GM13977 (cell line): ENCODE results near the gene MRPL28.

Source experiments
- DNase-seq: peaks from one replicate; pipeline ENCODE4 v3.0.0; 2012; ENCODE audit warnings: low spot score
- in situ Hi-C: fragments of 300-500 bp; cut with MboI; formaldehyde crosslinking; loops from one replicate; pipeline ENCODE4 v1.12.0; 2022; ENCODE audit warnings: low sequenced_read_pairs, low pct_unique_long_range_greater_than_20kb, mixed read lengths, inconsistent platforms; ENCODE audit not compliant: unreplicated experiment
- TF ChIP-seq, protein P1 (sequence below): IDR thresholded peaks from 2 replicates; pipeline ENCODE4 v1.5.1; 2012; ENCODE audit warnings: mild to moderate bottlenecking, control low read depth; ENCODE audit not compliant: insufficient read depth; ENCODE audit errors: extremely low read depth, missing control alignments

MRPL28 gene

GRCh38 chr16:359067-359763 is 11.1 kb downstream of the MRPL28 start:
- in situ Hi-C loops, result no loop called here
- no peak for DNase-seq
- TF ChIP-seq, protein P1, sequence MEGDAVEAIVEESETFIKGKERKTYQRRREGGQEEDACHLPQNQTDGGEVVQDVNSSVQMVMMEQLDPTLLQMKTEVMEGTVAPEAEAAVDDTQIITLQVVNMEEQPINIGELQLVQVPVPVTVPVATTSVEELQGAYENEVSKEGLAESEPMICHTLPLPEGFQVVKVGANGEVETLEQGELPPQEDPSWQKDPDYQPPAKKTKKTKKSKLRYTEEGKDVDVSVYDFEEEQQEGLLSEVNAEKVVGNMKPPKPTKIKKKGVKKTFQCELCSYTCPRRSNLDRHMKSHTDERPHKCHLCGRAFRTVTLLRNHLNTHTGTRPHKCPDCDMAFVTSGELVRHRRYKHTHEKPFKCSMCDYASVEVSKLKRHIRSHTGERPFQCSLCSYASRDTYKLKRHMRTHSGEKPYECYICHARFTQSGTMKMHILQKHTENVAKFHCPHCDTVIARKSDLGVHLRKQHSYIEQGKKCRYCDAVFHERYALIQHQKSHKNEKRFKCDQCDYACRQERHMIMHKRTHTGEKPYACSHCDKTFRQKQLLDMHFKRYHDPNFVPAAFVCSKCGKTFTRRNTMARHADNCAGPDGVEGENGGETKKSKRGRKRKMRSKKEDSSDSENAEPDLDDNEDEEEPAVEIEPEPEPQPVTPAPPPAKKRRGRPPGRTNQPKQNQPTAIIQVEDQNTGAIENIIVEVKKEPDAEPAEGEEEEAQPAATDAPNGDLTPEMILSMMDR, result no peak

DNA sequence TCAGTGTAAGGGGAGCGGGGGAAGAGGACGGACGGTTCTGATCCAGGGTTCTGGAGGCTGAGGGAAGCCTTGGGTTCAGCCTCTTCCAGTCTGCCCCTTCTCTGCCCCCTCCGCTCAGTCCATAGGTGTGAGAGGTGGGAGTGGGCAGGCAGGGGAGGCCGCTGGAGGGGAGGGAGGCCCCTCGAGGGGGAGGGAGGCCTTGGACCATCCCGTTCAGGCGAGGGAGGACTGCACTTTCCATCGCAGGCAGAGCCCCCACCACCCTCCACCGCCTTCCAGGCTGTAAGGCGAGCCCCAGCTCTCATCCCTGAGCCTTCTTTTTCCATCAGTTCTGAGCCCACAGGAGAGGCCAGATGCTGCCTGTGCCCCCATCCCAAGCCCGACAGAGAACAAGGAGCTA is 13.6 kb downstream of the MRPL28 start:
- in situ Hi-C loops, result no loop called here
- TF ChIP-seq, protein P1, result no peak
- no peak for DNase-seq

- in situ Hi-C loops, result no loop called here
- DNase-seq, result no peak
- TF ChIP-seq, protein P1, result no peak
These were observed 15.3 kb downstream of the MRPL28 start for GRCh38 chr16:354971-355461.

GRCh38 chr16:354291-354881 is 16.0 kb downstream of the MRPL28 start:
- TF ChIP-seq, protein P1, result no peak
- no peak for DNase-seq
- in situ Hi-C loops, result no loop called here

DNA sequence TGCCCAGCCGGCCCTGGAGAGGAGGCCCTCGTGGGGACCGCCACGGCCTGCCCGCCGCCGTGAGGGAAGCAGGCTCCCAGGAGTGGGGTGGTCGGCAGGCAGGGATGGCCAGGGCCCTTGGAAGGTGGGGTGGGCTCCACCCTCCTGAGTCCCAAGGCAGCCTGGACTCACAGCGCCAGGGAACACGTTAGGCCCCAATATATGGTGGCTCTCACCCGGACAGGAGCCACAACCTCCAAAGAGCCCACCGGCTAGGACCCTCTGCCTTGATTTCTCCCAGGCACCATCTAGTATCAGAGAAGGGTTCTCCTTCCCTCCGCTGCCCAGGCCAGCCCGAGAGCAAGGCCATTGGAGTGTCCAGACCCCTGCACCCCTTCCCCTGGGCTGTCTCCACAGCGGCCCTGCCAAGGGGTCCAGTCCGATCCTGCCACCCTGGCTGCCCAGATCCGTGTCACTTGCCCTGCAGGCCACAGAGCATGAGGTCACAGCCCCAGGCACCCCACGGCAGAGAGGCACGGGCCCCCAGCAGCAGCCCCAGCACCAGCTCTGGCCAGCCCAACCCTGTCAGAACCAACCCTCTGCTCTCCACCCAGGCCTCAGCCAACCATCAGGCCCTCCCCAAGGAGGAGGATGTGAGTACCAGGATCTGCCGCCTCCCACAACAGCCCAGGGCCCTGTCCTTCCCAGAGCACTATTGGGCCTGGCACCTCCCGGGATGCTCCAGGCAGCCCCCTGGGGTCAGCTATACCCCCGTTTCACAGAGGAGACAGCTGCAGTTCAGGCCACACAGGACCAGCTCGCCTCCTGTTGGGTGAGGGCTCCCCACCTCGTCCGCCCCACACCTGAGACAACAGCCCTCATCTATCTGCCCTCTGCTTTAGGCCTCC is 16.7 kb downstream of the MRPL28 start:
- TF ChIP-seq, protein P1, result no peak
- in situ Hi-C loops, result no loop called here
- DNase-seq, result no peak

DNA sequence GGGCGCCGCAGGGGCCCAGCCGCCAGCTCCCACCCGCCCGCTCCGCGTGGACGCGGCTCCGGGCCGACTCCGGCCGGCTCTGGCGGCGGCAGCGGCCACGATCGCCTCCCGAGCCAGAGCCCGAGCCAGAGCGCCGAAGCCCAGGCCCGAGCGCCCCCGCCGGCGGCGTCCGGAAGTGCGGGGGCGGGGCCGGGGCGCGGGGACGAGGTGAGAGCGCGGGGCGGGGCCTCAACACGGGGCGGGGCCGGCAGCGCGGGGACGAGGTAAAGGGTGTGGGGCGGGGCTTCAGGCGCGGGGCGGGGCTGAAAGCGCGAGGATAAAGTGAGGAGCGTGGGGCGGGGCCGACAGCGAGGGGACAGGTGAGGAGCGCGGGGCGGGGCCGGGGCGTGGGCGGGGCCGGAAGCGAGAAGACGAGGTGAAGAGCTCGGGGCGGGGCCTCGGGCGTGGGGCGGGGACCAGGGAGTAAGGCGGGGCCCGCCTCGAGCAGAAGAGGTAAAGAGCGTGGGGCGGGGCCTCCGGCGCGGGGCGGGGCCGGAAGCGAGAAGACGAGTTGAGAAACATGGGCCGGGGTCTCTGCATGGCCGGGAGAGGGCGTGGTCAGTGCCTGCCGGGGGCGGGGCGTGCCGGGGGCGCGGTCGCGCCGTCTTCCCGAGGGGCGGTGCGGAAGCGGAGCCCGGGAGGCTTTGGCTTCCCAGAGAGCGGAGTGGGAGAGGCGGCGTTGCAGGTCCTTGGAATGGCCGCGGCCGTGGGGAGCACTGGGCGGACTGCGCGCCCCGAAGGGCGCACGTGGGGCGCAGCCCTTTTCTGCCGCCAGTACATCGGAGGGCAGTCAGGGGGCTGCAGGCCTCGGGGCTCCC is 17.6 kb downstream of the MRPL28 start, which contains the start of gene AXIN1:
Gene AXIN1, minus strand, starts transcription at position 177 of the 857 bp plus-strand sequence. CDS start 5,698 bp downstream, outside the sequence.
- in situ Hi-C loops, result no loop called here
- DNase-seq, result peak; percentile 99
- TF ChIP-seq, protein P1, result peak; percentile 69
